Measurements from ENCODE around the gene STOX2. TPM values are rescaled to one million over a fixed set of nuclear protein-coding genes. Genes with fewer than 3 reads are reported as not detected.

Gene STOX2
- total and polyA plus RNA-seq, 2 of the 13 experiments (the other 11 are each of a cell fraction or from before 2014, with no cell fraction given) = 0.01 to 0.15 TPM

GRCh38 chr4:183871581-183871980 is 33.5 kb upstream of the STOX2 start:
- Histone ChIP-seq H3K79me2 (ENCODE audit: insufficient read depth, low read length) (no peaks in the 10 kb centered on the region), H3K9me3 (ENCODE audit: low read length) (no peaks in the 10 kb centered on the region), H3K27me3 (ENCODE audit: control insufficient read depth in 1 of 2, insufficient read depth in 2 of 2, low read length in 2 of 2) (peaks cover 1 to 14% of the 10 kb centered on the region in 2 experiments; a peak in 2 of 5 replicates), H3K27ac (ENCODE audit: extremely low read length, insufficient read depth, low read length) (no peak overlapping the region), H3K4me3 (replicated peaks in 1 of 3; ENCODE audit: insufficient read depth in 1 of 3, low read depth in 2 of 3, low read length in 3 of 3) (no peak overlapping the region), H3K36me3 (replicated peaks in 1 of 2; ENCODE audit: control insufficient read depth in 1 of 2, insufficient read depth in 2 of 2, low read length in 2 of 2) (no peaks in the 10 kb centered on the region), H4K20me1 (ENCODE audit: insufficient read depth, low read length) (no peaks in the 10 kb centered on the region), H2AFZ (ENCODE audit: low read length) (no peak overlapping the region), H3K9ac (ENCODE audit: insufficient read depth, low read depth, low read length) (no peak overlapping the region), H3K4me2 (ENCODE audit: low read depth, low read length) (no peak overlapping the region), H3K4me1 (ENCODE audit: insufficient read depth, low read length) (no peaks in the 10 kb centered on the region)
- FAIRE-seq (no peak), DNase-seq (ENCODE audit: low spot score) (no peak), ATAC-seq (no peak)
- in situ Hi-C loops (cut with HindIII; ENCODE audit: extremely low pct_ligation_motif_present, low pct_unique_long_range_greater_than_20kb) (no loop called here), intact Hi-C loops (cut with micrococcal nuclease; ENCODE audit: unreplicated experiment) (no loop called here)
- ChIA-PET CTCF (ENCODE audit: low intra/inter-chr PET ratio, low total read pairs) (no interaction called here), POLR2A (no interaction called here)
- BruUV-seq (replicated peaks) = no TSS peak
- WGBS (ENCODE audit: low lambda C conversion rate) = 38% methylated on average over 4 of the region's 4 CpGs
- TF ChIP-seq ZNF256 (CRISPR knock-in tag; conservative IDR thresholded peaks at IDR 0.05) = no peak
- no peak for TF ChIP-seq CEBPG (CRISPR knock-in tag; IDR thresholded peaks at IDR 0.05)
- no peak for TF ChIP-seq SYNCRIP (IDR thresholded peaks at IDR 0.05; ENCODE audit: insufficient read depth, low read depth, low read length)
- no peak for TF ChIP-seq ZNF460 (CRISPR knock-in tag; IDR thresholded peaks at IDR 0.05; ENCODE audit: borderline replicate concordance)
- TF ChIP-seq HNRNPK (IDR thresholded peaks at IDR 0.05; ENCODE audit: low read depth, low read length, poor library complexity, severe bottlenecking) = no peak
- TF ChIP-seq USF2 (IDR thresholded peaks at IDR 0.05; ENCODE audit: low read depth, low read length) = no peak
- TF ChIP-seq USF2 (CRISPR knock-in tag; IDR thresholded peaks at IDR 0.05; ENCODE audit: borderline replicate concordance) = no peak
- no peak for TF ChIP-seq ZSCAN30 (CRISPR knock-in tag; IDR thresholded peaks at IDR 0.05)
